Kidney (tissue), 14 donors: ENCODE data around the gene ZCCHC14. TPM values are rescaled to one million over a fixed set of nuclear protein-coding genes. Genes with fewer than 3 reads are reported as not detected.

Source experiments
- DNase-seq, 5 donors: peaks; one replicate each; pipeline ENCODE4 v3.0.0-alpha.2; 2013 to 2020
- FAIRE-seq: peaks from 2 replicates; lab custom pipeline; 2012; peaks lifted over from hg19 to GRCh38; lab: Jason Lieb, UNC
- H3K27ac ChIP-seq, 2 donors: one replicate each; pipeline ENCODE4 v1.7.0; 2013; ENCODE audit warnings: low read depth in 2 of 2, low read length in 2 of 2, inconsistent platforms in 1 of 2
- H3K27me3 ChIP-seq: one replicate; pipeline ENCODE4 v1.7.1; 2013; ENCODE audit warnings: low read length, inconsistent platforms; ENCODE audit not compliant: control insufficient read depth, insufficient read depth
- H3K36me3 ChIP-seq, 3 donors: one replicate each; pipeline versions ENCODE4 v1.7.0 to v1.7.1; 2013; ENCODE audit warnings: low read length in 3 of 3, control low read depth in 1 of 3, inconsistent platforms in 1 of 3; ENCODE audit not compliant: insufficient read depth in 3 of 3, control insufficient read depth in 2 of 3
- H3K4me1 ChIP-seq, 3 donors: one replicate each; pipeline versions ENCODE4 v1.7.0 to v1.7.1; 2013; ENCODE audit warnings: low read length in 3 of 3, inconsistent platforms in 1 of 3, low read depth in 1 of 3; ENCODE audit not compliant: control insufficient read depth in 2 of 3, insufficient read depth in 2 of 3
- H3K4me3 ChIP-seq, 3 donors: one replicate each; pipeline versions ENCODE4 v1.7.0 to v1.8.1; 2013; ENCODE audit warnings: low read length in 3 of 3, control low read depth in 1 of 3, inconsistent platforms in 1 of 3
- H3K9ac ChIP-seq, 3 donors: one replicate each; pipeline versions ENCODE4 v1.7.0 to v1.7.1; 2013; ENCODE audit warnings: low read length in 3 of 3, control low read depth in 1 of 3, inconsistent platforms in 1 of 3
- H3K9me3 ChIP-seq, 3 donors: one replicate each; pipeline versions ENCODE4 v1.7.0 to v1.7.1; 2013; ENCODE audit warnings: low read length in 3 of 3, control low read depth in 1 of 3, inconsistent platforms in 1 of 3; ENCODE audit not compliant: control insufficient read depth in 2 of 3, insufficient read depth in 1 of 3
- CTCF ChIP-seq: IDR thresholded peaks from 3 replicates; pipeline ENCODE4 v1.5.1; 2012; ENCODE audit warnings: mild to moderate bottlenecking, moderate library complexity, borderline replicate concordance; ENCODE audit not compliant: insufficient read depth; ENCODE audit errors: extremely low read depth
- intact Hi-C: fragments of 100-400 bp; cut with DNase I; formaldehyde crosslinking; loops from one replicate; pipeline ENCODE4 v1.11.1; 2022
- polyA plus RNA-seq: library from polyadenylated mRNA; stranded (reverse); fragments of 350-450 nt; fragmentation: Illumina TruSeq; extraction: RNeasy Lipid Tissue Mini Kit (QIAGEN cat#74804); gene quantifications from one replicate; pipeline ENCODE4 v1.2.3, GENCODE V29; 2014; ENCODE audit warnings: low read depth, low replicate concordance; ENCODE audit not compliant: insufficient read depth
- total RNA-seq: library from RNA; stranded (reverse); fragmentation: NEBNext Ultra II Directional; extraction: Animal tissue kit (Norgen Biotek cat#: 25700); gene quantifications from one replicate; pipeline ENCODE4 v1.2.1, GENCODE V29; 2021
- donor health status: control.
- donor health status: control.
- donor health status: control.
- donor health status: control.
- donor health status: control.
- donor health status: DM: yes; HTN: yes; CAD: no.
- donor health status: Normal renal cell carcinoma (clear cell type).

ZCCHC14 gene
- total and polyA plus RNA-seq, 2 donors from 2014 or later = 6.4 to 32.8 TPM

GRCh38 chr16:87534030-87534653 is 41.3 kb upstream of the ZCCHC14 start:
- no peaks in the 10 kb centered on the region for H3K36me3 ChIP-seq
- no peak for DNase-seq
- H3K27ac ChIP-seq = no peak overlapping the region
- peaks cover 0 to 4% (median 0%) of the 10 kb centered on the region in 3 donors for H3K4me1 ChIP-seq
- peaks cover 0 to 6% (median 3%) of the 10 kb centered on the region in 3 donors for H3K9me3 ChIP-seq
- no peak for TF ChIP-seq CTCF
- H3K27me3 ChIP-seq = no peaks in the 10 kb centered on the region
- intact Hi-C loops = no loop called here
- no peak overlapping the region for H3K4me3 ChIP-seq
- no peak for FAIRE-seq
- no peak overlapping the region for H3K9ac ChIP-seq

DNA sequence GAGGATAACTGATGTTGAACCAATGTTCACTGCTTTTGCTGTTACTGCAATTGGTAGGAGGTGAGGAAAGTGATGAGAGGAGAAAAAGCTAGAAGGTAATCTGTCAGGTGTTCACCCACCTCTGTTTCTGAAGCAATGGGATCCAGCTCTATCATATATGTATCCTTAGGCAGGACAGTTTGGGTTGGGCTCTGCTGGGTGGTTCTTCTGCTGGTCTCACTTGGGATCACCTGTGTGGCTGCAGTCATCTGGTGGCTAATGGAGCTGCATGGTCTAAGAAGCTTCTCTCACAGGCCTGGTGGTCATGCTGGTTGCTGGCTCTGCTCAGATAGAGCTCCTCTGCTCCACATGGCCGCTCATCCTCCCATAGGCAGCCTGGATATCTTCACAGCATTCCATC is 40.2 kb upstream of the ZCCHC14 start:
- intact Hi-C loops = no loop called here
- DNase-seq (no peak), FAIRE-seq (no peak)
- H3K9ac ChIP-seq = no peak overlapping the region
- no peak for TF ChIP-seq CTCF
- no peak overlapping the region for H3K4me3 ChIP-seq
- H3K9me3 ChIP-seq = peaks cover 0 to 6% (median 3%) of the 10 kb centered on the region in 3 donors
- H3K36me3 ChIP-seq = no peaks in the 10 kb centered on the region
- no peak overlapping the region for H3K27ac ChIP-seq
- H3K4me1 ChIP-seq = peaks cover 0 to 6% (median 0%) of the 10 kb centered on the region in 3 donors
- H3K27me3 ChIP-seq = no peaks in the 10 kb centered on the region

GRCh38 chr16:87531418-87531817 is 38.6 kb upstream of the ZCCHC14 start:
- peaks cover 0 to 6% (median 3%) of the 10 kb centered on the region in 3 donors for H3K9me3 ChIP-seq
- no peak overlapping the region for H3K4me3 ChIP-seq
- no peak overlapping the region for H3K27ac ChIP-seq
- H3K9ac ChIP-seq = no peak overlapping the region
- H3K4me1 ChIP-seq = peaks cover 0 to 9% (median 0%) of the 10 kb centered on the region in 3 donors
- DNase-seq (no peak), FAIRE-seq (no peak)
- H3K36me3 ChIP-seq = no peaks in the 10 kb centered on the region
- intact Hi-C loops = no loop called here
- H3K27me3 ChIP-seq = no peaks in the 10 kb centered on the region
- TF ChIP-seq CTCF = no peak
